GM23338 (cell line): ENCODE data around the gene HELZ. TPM values are rescaled to one million over a fixed set of nuclear protein-coding genes. Genes with fewer than 3 reads are reported as not detected.

ENCODE experiments used
- ATAC-seq: fragments of 200-7000 bp; cut with Tn5 transposase; 3 replicates; pipeline ENCODE4 v1.9.1; 2020
- DNase-seq: peaks from one replicate; pipeline ENCODE4 v3.0.0-alpha.2; 2015; ENCODE audit warnings: low spot score
- H2AFZ ChIP-seq: fragments of 200-600 bp; sonication (generic); 2 replicates; pipeline ENCODE4 v1.8.0; 2016; ENCODE audit warnings: antibody characterized with exemption, mild to moderate bottlenecking, moderate library complexity
- H3F3A ChIP-seq: fragments of 200-600 bp; sonication (generic); replicated peaks from 2 replicates; pipeline ENCODE4 v1.8.0; 2017; ENCODE audit warnings: antibody characterized with exemption, mixed run types, low read depth
- H3K27ac ChIP-seq: fragments of 200-600 bp; sonication (generic); 2 replicates; pipeline ENCODE4 v1.6.1; 2016; ENCODE audit warnings: low read depth
- H3K27me3 ChIP-seq: fragments of 200-600 bp; sonication (generic); 2 replicates; pipeline ENCODE4 v1.8.0; 2016; ENCODE audit warnings: mild to moderate bottlenecking, mixed run types, moderate library complexity; ENCODE audit not compliant: insufficient read depth
- H3K36me3 ChIP-seq: fragments of 200-600 bp; sonication (generic); 2 replicates; pipeline ENCODE4 v1.8.0; 2016; ENCODE audit warnings: mild to moderate bottlenecking; ENCODE audit not compliant: insufficient read depth
- H3K4me1 ChIP-seq: fragments of 200-600 bp; sonication (generic); 2 replicates; pipeline ENCODE4 v1.8.0; 2016; ENCODE audit warnings: mild to moderate bottlenecking, moderate library complexity; ENCODE audit not compliant: insufficient read depth
- H3K4me2 ChIP-seq: fragments of 200-600 bp; sonication (generic); 2 replicates; pipeline ENCODE4 v1.7.1; 2017; ENCODE audit warnings: mixed run types
- H3K4me3 ChIP-seq: fragments of 200-600 bp; sonication (generic); 2 replicates; pipeline ENCODE4 v1.6.1; 2016; ENCODE audit warnings: mixed run types
- H3K79me2 ChIP-seq: fragments of 200-600 bp; sonication (generic); replicated peaks from 2 replicates; pipeline ENCODE4 v1.8.0; 2017; ENCODE audit warnings: mild to moderate bottlenecking; ENCODE audit not compliant: insufficient read depth
- H3K9me2 ChIP-seq: fragments of 200-600 bp; sonication (generic); 2 replicates; pipeline ENCODE4 v1.8.0; 2017; ENCODE audit not compliant: insufficient read depth
- H4K20me1 ChIP-seq: fragments of 200-600 bp; sonication (generic); replicated peaks from 2 replicates; pipeline ENCODE4 v1.8.0; 2017; ENCODE audit warnings: mild to moderate bottlenecking; ENCODE audit not compliant: insufficient read depth
- H3K27ac Mint-ChIP-seq: 2 replicates; pipeline ENCODE4 v1.8.0; 2020; ENCODE audit warnings: inconsistent platforms, mild to moderate bottlenecking, moderate library complexity, mixed read lengths
- H3K27me3 Mint-ChIP-seq: 3 replicates; pipeline ENCODE4 v1.8.0; 2022; ENCODE audit warnings: low read depth, mild to moderate bottlenecking, moderate library complexity, mixed read lengths, inconsistent platforms; ENCODE audit not compliant: insufficient read depth, poor library complexity
- H3K36me3 Mint-ChIP-seq: 3 replicates; pipeline ENCODE4 v1.8.0; 2021; ENCODE audit warnings: low read depth, mild to moderate bottlenecking, inconsistent platforms, moderate library complexity, mixed read lengths
- H3K4me1 Mint-ChIP-seq: 3 replicates; pipeline ENCODE4 v1.8.0; 2020; ENCODE audit warnings: mild to moderate bottlenecking, inconsistent platforms, mixed read lengths
- H3K4me3 Mint-ChIP-seq: 3 replicates; pipeline ENCODE4 v1.8.0; 2021; ENCODE audit warnings: moderate library complexity, mild to moderate bottlenecking, inconsistent platforms, mixed read lengths
- H3K9me3 Mint-ChIP-seq: 3 replicates; pipeline ENCODE4 v1.8.0; 2020; ENCODE audit warnings: moderate library complexity, mild to moderate bottlenecking, inconsistent platforms, mixed read lengths
- EZH2 ChIP-seq: fragments of 200-600 bp; sonication (generic); IDR thresholded peaks from one replicate; pipeline ENCODE4 v1.8.0; 2017; ENCODE audit warnings: antibody characterized with exemption, mild to moderate bottlenecking, low read depth; ENCODE audit not compliant: unreplicated experiment
- JUNB ChIP-seq: IDR thresholded peaks from one replicate; pipeline ENCODE4 v1.6.1; 2016; ENCODE audit warnings: antibody characterized with exemption; ENCODE audit not compliant: unreplicated experiment
- polyA plus RNA-seq: library from polyadenylated mRNA; unstranded; fragments of >200 nt; fragmentation: Nextera tagmentation; extraction: Ambion mirVana; gene quantifications from 2 replicates; pipeline ENCODE4 v1.2.1, GENCODE V29; 2016
- total RNA-seq: library from RNA; depleted of rRNA; stranded (reverse); fragments of >200 nt; shearing (Covaris generic); gene quantifications from 2 replicates; pipeline ENCODE4 v1.2.3, GENCODE V29; 2014
- TF ChIP-seq, protein P1 (sequence below): fragments of 250-450 bp; sonication (Bioruptor Pico); IDR thresholded peaks from 2 replicates; pipeline ENCODE4 v1.5.0; 2020; ENCODE audit warnings: mild to moderate bottlenecking, moderate library complexity
- TF ChIP-seq, protein P2 (sequence below), 2 experiments: fragments of 200-600 bp in 1 of 2; sonication (generic) in 1 of 2; conservative IDR thresholded peaks; 2 replicates each; pipeline versions ENCODE4 v1.5.1 to v1.6.1; 2016 to 2017; ENCODE audit warnings: antibody characterized with exemption in 2 of 2, low read depth in 2 of 2, mild to moderate bottlenecking in 2 of 2, moderate library complexity in 1 of 2

HELZ gene
- total and polyA plus RNA-seq, 2 experiments from 2014 or later, result 38.9 to 62.0 TPM

DNA sequence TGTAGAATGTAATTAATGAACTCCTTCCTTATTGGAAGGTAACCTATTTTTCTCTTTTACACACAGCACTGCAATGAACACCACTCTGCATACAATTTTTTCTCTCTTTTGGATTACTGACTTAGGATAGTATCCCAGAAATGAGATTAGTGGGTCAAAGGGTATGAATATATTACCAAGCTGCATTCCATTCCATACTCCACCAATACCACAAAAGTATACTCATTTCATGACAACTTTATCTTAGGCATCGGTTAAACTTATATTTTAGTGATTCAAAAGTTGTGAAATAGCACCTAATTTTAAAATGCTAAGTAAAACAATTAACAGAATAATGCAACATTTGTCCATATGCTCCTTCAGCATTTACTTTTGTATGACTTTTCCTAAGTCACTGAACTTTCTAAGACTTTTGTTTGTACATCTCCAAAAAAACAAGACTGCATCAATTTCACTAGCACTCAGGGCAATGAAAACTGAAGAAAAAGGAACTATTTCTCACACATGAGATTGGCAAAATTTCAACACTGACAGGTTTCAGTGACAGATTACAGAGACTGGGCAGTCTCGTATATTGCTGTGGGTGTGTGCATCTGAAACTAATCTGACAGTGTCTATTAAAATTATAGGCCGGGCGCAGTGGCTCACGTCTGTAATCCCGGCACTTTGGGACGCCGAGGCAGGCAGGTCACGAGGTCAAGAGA lies 32.1 kb downstream of the HELZ start (continued):
- TF ChIP-seq, protein P1, sequence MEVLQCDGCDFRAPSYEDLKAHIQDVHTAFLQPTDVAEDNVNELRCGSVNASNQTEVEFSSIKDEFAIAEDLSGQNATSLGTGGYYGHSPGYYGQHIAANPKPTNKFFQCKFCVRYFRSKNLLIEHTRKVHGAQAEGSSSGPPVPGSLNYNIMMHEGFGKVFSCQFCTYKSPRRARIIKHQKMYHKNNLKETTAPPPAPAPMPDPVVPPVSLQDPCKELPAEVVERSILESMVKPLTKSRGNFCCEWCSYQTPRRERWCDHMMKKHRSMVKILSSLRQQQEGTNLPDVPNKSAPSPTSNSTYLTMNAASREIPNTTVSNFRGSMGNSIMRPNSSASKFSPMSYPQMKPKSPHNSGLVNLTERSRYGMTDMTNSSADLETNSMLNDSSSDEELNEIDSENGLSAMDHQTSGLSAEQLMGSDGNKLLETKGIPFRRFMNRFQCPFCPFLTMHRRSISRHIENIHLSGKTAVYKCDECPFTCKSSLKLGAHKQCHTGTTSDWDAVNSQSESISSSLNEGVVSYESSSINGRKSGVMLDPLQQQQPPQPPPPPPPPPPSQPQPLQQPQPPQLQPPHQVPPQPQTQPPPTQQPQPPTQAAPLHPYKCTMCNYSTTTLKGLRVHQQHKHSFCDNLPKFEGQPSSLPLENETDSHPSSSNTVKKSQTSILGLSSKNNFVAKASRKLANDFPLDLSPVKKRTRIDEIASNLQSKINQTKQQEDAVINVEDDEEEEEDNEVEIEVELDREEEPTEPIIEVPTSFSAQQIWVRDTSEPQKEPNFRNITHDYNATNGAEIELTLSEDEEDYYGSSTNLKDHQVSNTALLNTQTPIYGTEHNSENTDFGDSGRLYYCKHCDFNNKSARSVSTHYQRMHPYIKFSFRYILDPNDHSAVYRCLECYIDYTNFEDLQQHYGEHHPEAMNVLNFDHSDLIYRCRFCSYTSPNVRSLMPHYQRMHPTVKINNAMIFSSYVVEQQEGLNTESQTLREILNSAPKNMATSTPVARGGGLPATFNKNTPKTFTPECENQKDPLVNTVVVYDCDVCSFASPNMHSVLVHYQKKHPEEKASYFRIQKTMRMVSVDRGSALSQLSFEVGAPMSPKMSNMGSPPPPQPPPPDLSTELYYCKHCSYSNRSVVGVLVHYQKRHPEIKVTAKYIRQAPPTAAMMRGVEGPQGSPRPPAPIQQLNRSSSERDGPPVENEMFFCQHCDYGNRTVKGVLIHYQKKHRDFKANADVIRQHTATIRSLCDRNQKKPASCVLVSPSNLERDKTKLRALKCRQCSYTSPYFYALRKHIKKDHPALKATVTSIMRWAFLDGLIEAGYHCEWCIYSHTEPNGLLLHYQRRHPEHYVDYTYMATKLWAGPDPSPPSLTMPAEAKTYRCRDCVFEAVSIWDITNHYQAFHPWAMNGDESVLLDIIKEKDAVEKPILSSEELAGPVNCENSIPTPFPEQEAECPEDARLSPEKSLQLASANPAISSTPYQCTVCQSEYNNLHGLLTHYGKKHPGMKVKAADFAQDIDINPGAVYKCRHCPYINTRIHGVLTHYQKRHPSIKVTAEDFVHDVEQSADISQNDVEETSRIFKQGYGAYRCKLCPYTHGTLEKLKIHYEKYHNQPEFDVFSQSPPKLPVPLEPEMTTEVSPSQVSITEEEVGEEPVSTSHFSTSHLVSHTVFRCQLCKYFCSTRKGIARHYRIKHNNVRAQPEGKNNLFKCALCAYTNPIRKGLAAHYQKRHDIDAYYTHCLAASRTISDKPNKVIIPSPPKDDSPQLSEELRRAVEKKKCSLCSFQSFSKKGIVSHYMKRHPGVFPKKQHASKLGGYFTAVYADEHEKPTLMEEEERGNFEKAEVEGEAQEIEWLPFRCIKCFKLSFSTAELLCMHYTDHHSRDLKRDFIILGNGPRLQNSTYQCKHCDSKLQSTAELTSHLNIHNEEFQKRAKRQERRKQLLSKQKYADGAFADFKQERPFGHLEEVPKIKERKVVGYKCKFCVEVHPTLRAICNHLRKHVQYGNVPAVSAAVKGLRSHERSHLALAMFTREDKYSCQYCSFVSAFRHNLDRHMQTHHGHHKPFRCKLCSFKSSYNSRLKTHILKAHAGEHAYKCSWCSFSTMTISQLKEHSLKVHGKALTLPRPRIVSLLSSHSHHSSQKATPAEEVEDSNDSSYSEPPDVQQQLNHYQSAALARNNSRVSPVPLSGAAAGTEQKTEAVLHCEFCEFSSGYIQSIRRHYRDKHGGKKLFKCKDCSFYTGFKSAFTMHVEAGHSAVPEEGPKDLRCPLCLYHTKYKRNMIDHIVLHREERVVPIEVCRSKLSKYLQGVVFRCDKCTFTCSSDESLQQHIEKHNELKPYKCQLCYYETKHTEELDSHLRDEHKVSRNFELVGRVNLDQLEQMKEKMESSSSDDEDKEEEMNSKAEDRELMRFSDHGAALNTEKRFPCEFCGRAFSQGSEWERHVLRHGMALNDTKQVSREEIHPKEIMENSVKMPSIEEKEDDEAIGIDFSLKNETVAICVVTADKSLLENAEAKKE (CRISPR knock-in tag), result no peak

DNA sequence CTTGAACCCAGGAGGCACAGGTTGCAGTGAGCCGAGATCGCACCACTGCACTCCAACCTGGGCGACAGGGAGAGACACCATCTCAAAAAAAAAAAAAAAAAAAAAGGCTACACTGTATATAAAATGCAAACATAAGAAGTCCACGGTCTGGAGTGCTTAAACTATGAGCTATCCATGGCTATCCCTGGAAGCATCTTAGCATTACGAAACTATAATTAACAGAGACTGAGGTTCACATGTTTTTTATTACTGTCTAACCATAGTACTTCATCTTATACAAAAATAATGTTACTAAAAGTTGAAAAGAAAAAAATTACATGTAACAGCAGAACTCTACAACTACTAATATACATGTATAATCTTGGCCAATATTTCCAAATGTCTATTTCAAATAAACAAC lies 32.8 kb downstream of the HELZ start:
- Histone ChIP-seq H3K9me2 (no peaks in the 10 kb centered on the region), H3K27ac (no peak overlapping the region)
- no peak overlapping the region for H3K27ac Mint-ChIP-seq
- TF ChIP-seq, protein P1 (CRISPR knock-in tag), result no peak
- TF ChIP-seq EZH2 (no peak), JUNB (no peak)
- TF ChIP-seq, protein P2, sequence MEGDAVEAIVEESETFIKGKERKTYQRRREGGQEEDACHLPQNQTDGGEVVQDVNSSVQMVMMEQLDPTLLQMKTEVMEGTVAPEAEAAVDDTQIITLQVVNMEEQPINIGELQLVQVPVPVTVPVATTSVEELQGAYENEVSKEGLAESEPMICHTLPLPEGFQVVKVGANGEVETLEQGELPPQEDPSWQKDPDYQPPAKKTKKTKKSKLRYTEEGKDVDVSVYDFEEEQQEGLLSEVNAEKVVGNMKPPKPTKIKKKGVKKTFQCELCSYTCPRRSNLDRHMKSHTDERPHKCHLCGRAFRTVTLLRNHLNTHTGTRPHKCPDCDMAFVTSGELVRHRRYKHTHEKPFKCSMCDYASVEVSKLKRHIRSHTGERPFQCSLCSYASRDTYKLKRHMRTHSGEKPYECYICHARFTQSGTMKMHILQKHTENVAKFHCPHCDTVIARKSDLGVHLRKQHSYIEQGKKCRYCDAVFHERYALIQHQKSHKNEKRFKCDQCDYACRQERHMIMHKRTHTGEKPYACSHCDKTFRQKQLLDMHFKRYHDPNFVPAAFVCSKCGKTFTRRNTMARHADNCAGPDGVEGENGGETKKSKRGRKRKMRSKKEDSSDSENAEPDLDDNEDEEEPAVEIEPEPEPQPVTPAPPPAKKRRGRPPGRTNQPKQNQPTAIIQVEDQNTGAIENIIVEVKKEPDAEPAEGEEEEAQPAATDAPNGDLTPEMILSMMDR (conservative IDR thresholded peaks at IDR 0.05; ENCODE audit: low read depth in 2 of 2), result no peak

More for the DNA sequence above, 32.8 kb downstream of the HELZ start:
- Mint-ChIP-seq H3K4me3 (no peak overlapping the region), H3K9me3 (no peaks in the 10 kb centered on the region), H3K36me3 (peaks cover 6% of the 10 kb centered on the region; the same call in 1 of the 3 replicates), H3K27me3 (no peaks in the 10 kb centered on the region), H3K4me1 (peaks cover 3% of the 10 kb centered on the region; the same call in 1 of the 3 replicates)
- Histone ChIP-seq H4K20me1 (no peaks in the 10 kb centered on the region; the same call in 1 of the 2 replicates), H3K27me3 (no peaks in the 10 kb centered on the region), H3K4me1 (no peaks in the 10 kb centered on the region), H3K4me2 (no peak overlapping the region), H3F3A (no peaks in the 10 kb centered on the region), H3K79me2 (peaks cover 8% of the 10 kb centered on the region), H2AFZ (no peak overlapping the region), H3K36me3 (no peaks in the 10 kb centered on the region), H3K4me3 (no peak overlapping the region)
- no peak for ATAC-seq
- no peak for DNase-seq
